NCI-H82 treated with DMSO at 0.1 percent for 48 hours (cell line): ENCODE data around the gene PCDHA7.
"Not testable (repeated sequence)": the region's sequence is repeated elsewhere in the genome, so short reads cannot be mapped to it uniquely, and the experiment has no call there.

Experiments used
- DNase-seq: peaks from one replicate; lab custom pipeline; 2025; ENCODE audit not compliant: unreplicated experiment; lab: John Stamatoyannopoulos, UW

PCDHA7 gene

DNA sequence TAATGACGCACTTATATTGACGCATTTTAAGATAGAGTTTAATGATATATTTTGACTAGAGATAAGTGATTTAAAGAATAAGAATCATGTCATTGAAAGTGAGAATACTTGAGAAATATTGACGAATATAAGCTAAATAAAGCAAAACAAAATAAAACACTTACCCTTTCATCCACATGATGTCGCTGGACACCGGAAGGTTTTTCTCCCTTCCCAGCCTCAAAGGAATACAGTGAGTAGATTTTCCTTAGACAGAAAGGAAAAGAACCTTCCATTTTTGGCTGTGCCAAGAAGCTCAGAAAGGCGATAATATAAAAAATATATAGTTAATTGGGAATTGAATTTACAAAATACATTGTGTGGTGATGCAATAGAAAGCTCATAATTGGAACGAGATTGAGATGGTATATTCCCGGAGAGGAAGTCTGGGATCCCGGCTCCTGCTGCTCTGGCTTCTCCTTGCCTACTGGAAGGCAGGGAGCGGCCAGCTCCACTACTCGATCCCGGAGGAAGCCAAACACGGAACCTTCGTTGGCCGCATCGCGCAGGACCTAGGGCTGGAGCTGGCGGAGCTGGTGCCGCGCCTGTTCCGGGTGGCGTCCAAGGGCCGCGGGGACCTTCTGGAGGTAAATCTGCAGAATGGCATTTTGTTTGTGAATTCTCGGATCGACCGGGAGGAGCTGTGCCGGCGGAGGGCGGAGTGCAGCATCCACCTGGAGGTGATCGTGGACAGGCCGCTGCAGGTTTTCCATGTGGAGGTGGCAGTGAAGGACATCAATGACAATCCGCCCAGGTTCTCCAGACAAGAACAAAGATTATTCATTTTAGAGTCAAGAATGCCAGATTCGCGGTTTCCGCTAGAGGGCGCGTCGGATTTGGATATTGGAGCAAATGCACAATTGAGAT is 12.4 kb upstream of the PCDHA7 start, which contains the start of gene PCDHA5:
PCDHA5 (plus strand) TSS at position 239 of the 906 bp plus-strand sequence.
- DNase-seq, result no peak

DNA sequence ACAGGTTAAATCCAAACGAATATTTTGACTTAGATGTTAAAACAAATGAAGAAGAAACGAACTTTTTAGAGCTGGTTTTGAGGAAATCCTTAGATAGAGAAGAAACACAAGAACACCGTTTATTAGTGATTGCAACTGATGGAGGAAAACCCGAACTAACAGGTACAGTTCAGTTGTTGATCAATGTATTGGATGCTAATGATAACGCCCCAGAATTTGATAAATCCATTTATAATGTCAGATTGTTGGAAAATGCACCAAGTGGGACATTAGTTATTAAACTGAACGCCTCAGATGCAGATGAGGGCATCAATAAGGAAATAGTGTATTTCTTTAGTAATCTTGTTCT is 11.8 kb upstream of the PCDHA7 start:
- DNase-seq, result no peak

DNA sequence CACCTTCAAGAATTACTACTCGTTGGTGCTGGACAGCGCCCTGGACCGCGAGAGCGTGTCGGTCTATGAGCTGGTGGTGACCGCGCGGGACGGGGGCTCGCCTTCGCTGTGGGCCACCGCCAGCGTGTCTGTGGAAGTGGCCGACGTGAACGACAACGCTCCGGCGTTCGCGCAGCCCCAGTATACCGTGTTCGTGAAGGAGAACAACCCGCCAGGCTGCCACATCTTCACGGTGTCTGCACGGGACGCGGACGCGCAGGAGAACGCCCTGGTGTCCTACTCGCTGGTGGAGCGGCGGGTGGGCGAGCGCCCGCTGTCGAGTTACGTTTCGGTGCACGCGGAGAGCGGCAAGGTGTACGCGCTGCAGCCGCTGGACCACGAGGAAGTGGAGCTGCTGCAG is 11.1 kb upstream of the PCDHA7 start:
- DNase-seq, result not testable (repeated sequence)

DNA sequence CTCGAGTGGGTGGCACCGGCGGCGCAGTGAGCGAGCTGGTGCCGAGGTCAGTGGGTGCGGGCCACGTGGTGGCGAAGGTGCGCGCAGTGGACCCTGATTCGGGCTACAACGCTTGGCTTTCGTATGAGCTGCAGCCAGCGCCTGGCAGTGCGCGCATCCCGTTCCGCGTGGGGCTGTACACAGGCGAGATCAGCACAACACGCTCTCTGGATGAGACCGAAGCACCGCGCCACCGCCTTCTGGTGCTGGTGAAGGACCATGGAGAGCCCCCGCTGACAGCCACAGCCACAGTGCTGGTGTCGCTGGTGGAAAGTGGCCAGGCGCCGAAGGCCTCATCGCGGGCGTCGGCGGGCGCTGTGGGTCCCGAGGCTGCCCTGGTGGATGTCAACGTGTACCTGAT is 10.6 kb upstream of the PCDHA7 start:
- no peak for DNase-seq

DNA sequence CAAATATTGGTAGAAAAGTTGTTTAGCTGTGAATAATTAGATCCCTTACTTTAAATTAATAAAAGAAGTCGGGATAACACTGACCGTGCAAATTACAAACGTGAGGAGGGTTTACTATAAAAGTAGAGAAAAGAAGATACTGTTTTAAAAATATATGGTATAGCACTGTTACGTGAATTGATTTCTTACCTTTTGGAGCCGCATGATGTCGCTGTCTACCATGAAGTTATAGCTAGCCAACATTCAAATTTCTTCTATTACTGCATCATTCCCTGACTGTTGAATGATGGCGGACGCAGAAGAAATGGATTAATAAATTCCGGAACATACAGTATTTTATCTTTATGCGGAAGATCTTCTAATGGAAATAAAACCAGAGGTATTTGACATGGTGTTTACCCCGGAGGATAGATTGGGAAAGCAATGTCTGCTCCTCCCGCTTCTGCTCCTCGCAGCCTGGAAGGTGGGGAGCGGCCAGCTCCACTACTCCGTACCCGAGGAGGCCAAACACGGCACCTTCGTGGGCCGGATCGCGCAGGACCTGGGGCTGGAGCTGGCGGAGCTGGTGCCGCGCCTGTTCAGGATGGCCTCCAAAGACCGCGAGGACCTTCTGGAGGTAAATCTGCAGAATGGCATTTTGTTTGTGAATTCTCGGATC is 6.2 kb upstream of the PCDHA7 start, which contains the start of gene PCDHA6:
PCDHA6 (plus strand) TSS at position 257 of the 658 bp plus-strand sequence; CDS start at position 389, 132 bp downstream.
- DNase-seq, result no peak

DNA sequence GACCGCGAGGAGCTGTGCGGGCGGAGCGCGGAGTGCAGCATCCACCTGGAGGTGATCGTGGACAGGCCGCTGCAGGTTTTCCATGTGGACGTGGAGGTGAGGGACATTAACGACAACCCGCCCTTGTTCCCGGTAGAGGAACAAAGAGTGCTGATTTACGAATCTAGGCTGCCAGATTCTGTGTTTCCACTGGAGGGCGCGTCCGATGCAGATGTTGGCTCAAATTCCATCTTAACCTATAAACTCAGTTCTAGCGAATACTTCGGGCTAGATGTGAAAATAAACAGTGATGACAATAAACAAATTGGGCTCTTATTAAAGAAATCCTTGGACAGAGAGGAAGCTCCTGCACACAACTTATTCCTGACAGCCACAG is 5.7 kb upstream of the PCDHA7 start:
- no peak for DNase-seq

DNA sequence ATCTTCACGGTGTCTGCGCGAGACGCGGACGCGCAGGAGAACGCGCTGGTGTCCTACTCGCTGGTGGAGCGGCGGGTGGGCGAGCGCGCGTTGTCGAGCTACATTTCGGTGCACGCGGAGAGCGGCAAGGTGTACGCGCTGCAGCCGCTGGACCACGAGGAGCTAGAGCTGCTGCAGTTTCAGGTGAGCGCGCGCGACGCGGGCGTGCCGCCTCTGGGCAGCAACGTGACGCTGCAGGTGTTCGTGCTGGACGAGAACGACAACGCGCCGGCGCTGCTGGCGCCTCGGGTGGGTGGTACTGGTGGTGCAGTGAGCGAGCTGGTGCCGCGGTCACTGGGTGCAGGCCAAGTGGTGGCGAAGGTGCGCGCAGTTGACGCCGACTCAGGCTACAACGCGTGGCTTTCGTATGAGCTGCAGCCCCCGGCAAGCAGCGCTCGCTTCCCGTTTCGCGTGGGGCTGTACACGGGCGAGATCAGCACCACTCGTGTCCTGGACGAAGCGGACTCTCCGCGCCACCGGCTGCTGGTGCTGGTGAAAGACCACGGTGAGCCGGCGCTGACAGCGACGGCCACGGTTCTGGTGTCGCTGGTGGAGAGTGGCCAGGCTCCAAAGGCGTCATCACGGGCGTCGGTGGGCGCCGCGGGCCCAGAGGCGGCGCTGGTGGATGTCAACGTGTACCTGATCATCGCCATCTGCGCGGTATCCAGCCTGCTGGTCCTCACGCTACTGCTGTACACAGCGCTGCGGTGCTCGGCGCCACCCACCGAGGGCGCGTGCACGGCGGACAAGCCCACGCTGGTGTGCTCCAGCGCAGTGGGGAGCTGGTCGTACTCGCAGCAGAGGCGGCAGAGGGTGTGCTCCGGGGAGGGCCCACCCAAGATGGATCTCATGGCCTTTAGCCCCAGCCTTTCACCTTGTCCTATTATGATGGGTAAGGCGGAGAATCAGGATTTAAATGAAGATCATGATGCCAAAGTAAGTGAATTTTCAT is 4.3 kb upstream of the PCDHA7 start:
- DNase-seq, result not testable (repeated sequence)

DNA sequence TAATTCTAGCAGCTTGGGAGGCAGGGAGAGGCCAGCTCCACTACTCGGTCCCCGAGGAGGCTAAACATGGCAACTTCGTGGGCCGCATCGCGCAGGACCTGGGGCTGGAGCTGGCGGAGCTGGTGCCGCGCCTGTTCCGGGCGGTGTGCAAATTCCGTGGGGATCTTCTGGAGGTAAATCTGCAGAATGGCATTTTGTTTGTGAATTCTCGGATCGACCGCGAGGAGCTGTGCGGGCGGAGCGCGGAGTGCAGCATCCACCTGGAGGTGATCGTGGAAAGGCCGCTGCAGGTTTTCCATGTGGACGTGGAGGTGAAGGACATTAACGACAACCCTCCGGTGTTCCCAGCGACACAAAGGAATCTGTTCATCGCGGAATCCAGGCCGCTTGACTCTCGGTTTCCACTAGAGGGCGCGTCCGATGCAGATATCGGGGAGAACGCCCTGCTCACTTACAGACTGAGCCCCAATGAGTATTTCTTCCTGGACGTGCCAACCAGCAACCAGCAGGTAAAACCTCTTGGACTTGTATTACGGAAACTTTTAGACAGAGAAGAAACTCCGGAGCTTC is 455 bp downstream of the PCDHA7 start:
- not testable (repeated sequence) for DNase-seq

DNA sequence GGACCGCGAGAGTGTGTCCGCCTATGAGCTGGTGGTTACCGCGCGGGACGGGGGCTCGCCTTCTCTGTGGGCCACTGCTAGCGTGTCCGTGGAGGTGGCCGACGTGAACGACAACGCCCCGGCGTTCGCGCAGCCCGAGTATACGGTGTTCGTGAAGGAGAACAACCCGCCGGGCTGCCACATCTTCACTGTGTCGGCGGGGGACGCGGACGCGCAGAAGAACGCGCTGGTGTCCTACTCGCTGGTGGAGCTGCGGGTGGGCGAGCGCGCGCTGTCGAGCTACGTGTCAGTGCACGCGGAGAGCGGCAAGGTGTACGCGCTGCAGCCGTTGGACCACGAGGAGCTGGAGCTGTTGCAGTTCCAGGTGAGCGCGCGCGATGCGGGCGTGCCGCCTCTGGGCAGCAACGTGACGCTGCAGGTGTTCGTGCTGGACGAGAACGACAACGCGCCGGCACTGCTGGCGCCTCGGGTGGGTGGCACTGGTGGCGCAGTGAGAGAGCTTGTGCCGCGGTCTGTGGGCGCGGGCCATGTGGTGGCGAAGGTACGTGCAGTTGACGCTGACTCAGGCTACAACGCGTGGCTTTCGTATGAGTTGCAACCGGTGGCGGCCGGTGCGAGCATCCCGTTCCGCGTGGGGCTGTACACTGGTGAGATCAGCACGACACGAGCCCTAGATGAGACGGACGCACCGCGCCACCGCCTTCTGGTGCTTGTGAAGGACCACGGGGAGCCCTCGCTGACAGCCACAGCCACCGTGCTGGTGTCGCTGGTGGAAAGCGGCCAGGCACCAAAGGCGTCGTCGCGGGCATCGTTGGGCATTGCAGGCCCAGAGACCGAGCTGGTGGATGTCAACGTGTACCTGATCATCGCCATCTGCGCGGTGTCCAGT is 1.8 kb downstream of the PCDHA7 start:
- no peak for DNase-seq

DNA sequence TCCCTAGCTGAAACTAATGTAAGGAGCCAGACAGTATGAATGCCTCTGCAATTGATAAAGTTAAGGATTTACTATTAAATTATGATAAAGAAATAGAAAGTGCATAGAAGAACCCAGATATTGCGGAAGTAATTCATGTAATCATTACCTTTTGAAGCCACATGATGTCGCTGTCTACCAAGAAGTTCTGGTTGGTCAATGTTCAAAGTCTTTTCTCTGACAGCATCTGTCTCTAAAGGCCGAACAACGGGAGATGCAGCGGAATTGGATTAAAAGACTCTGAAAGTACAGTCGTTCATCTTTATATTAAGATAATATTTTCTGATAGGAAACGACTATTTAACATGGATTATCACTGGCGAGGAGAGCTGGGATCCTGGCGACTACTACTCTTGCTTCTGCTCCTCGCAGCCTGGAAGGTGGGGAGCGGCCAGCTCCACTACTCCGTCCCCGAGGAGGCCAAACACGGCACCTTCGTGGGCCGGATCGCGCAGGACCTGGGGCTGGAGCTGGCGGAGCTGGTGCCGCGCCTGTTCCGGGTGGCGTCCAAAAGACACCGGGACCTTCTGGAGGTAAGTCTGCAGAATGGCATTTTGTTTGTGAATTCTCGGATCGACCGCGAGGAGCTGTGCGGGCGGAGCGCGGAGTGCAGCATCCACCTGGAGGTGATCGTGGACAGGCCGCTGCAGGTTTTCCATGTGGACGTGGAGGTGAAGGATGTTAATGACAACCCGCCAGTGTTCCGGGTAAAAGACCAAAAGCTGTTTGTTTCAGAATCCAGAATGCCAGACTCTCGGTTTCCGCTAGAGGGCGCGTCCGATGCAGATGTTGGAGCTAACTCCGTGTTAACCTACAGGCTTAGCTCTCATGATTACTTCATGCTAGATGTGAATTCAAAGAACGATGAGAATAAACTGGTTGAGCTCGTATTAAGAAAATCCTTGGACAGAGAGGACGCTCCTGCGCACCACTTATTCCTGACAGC is 7.2 kb downstream of the PCDHA7 start, which contains the start of gene PCDHA8:
PCDHA8 (plus strand) TSS at position 210 of the 985 bp plus-strand sequence; CDS start at position 345, 135 bp downstream.
- DNase-seq, result peak; percentile 12

DNA sequence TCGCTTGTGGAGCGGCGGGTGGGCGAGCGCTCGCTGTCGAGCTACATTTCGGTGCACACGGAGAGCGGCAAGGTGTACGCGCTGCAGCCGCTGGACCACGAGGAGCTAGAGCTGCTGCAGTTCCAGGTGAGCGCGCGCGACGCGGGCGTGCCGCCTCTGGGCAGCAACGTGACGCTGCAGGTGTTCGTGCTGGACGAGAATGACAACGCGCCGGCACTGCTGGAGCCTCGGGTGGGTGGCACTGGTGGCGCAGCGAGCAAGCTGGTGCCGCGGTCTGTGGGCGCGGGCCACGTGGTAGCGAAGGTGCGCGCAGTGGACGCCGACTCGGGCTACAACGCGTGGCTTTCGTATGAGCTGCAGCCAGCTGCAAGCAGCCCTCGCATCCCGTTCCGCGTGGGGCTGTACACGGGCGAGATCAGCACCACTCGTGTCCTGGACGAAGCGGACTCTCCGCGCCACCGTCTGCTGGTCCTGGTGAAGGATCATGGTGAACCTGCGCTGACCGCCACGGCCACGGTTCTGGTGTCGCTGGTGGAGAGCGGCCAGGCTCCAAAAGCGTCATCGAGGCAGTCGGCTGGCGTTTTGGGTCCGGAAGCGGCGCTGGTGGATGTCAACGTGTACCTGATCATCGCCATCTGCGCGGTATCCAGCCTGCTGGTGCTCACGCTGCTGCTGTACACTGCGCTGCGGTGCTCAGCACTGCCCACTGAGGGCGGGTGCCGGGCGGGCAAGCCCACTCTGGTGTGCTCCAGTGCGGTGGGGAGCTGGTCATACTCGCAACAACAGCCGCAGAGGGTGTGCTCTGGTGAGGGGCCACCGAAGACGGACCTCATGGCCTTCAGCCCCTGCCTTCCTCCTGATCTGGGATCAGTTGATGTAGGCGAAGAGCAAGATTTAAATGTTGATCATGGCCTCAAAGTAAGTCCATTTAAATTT is 9.0 kb downstream of the PCDHA7 start:
- DNase-seq, result no peak

DNA sequence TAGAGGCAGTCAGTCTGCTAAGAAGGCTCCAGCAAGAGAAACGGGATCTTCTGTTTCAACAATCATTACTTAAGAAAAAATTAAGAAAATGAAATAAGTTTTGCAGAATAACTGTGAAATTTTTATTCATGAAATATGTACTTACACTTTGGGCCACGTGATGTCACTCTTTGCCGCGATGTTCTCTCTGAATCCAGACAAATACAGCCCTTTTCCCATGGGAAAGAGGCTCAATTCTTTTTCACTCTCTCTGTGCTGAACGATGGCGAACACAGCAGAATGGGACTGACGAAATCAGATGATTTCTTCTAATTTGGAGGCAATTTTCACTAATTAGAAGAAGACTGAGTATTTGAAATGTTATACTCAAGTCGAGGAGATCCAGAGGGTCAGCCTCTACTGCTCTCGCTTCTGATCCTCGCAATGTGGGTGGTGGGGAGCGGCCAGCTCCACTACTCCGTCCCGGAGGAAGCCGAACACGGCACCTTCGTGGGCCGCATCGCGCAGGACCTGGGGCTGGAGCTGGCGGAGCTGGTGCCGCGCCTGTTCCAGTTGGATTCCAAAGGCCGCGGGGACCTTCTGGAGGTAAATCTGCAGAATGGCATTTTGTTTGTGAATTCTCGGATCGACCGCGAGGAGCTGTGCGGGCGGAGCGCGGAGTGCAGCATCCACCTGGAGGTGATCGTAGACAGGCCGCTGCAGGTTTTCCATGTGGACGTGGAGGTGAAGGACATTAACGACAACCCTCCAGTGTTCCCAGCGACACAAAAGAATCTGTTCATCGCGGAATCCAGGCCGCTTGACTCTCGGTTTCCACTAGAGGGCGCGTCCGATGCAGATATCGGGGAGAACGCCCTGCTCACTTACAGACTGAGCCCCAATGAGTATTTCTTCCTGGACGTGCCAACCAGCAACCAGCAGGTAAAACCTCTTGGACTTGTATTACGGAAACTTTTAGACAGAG is 14.4 kb downstream of the PCDHA7 start, which contains the start of gene PCDHA9:
PCDHA9 (plus strand) TSS at position 244 of the 964 bp plus-strand sequence; CDS start at position 358, 114 bp downstream.
- not testable (repeated sequence) for DNase-seq

DNA sequence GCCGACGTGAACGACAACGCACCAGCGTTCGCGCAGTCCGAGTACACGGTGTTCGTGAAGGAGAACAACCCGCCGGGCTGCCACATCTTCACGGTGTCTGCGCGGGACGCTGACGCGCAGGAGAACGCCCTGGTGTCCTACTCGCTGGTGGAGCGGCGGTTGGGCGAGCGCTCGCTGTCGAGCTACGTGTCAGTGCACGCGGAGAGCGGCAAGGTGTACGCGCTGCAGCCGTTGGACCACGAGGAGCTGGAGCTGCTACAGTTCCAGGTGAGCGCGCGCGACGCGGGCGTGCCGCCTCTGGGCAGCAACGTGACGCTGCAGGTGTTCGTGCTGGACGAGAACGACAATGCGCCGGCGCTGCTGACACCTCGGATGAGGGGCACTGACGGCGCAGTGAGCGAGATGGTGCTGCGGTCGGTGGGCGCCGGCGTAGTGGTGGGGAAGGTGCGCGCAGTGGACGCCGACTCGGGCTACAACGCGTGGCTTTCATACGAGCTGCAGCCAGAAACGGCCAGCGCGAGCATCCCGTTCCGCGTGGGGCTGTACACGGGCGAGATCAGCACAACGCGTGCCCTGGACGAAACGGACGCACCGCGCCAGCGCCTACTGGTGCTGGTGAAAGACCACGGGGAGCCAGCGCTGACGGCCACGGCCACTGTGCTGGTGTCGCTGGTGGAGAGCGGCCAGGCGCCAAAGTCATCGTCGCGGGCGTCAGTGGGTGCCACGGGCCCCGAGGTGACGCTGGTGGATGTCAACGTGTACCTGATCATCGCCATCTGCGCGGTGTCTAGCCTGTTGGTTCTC is 16.0 kb downstream of the PCDHA7 start:
- DNase-seq, result not testable (repeated sequence)

DNA sequence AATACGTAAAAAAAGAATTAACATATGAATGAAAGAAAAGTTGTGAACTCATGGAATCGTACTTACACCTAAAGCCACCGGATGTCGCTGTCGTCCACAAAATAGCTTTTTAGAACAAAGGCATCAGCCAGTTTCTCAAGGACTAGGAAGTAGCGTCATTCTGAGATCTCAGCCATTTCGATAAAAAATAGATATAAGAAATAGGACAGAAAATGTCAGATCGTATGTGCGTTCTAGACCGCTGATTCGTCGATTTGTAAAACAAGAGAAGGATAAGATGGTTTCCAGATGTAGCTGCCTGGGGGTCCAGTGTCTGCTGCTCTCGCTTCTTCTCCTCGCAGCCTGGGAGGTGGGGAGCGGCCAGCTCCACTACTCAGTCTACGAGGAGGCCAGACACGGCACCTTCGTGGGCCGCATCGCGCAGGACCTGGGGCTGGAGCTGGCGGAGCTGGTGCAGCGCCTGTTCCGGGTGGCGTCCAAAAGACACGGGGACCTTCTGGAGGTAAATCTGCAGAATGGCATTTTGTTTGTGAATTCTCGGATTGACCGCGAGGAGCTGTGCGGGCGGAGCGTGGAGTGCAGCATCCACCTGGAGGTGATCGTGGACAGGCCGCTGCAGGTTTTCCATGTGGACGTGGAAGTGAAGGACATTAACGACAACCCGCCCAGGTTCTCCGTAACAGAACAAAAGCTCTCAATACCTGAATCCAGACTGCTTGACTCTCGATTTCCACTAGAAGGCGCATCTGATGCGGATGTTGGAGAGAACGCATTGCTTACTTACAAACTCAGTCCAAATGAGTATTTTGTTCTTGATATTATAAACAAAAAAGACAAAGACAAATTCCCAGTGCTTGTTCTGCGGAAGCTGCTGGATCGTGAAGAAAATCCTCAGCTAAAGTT is 22.0 kb downstream of the PCDHA7 start, which contains the start of gene PCDHA10:
PCDHA10 (plus strand) TSS at position 126 of the 903 bp plus-strand sequence; CDS start at position 278, 152 bp downstream.
- no peak for DNase-seq
